Measurements from ENCODE around the gene SMIM29. TPM values are rescaled to one million over a fixed set of nuclear protein-coding genes. Genes with fewer than 3 reads are reported as not detected.

SMIM29 gene
- total RNA-seq, 1 experiment from 2014 or later = 5.4 TPM

- H4K91ac ChIP-seq (ENCODE audit: insufficient read length, low read depth, low read length) = no peak overlapping the region
- no peak overlapping the region for H2AFZ ChIP-seq (ENCODE audit: low read length)
- no CpG with 5 or more reads among the region's 4 CpGs for WGBS (ENCODE audit: extremely low coverage, insufficient read length, low lambda C conversion rate)
- no peaks in the 10 kb centered on the region for H3K4me1 ChIP-seq (ENCODE audit: insufficient read depth, low read length)
- no peak overlapping the region for H2BK20ac ChIP-seq (ENCODE audit: low read depth, low read length, poor library complexity, severe bottlenecking)
- no peak overlapping the region for H3K9ac ChIP-seq (ENCODE audit: extremely low read depth, insufficient read length, low read length)
- H2BK5ac ChIP-seq (ENCODE audit: insufficient read length, low read length) = no peak overlapping the region
- H3K79me1 ChIP-seq (ENCODE audit: insufficient read depth, low read depth, low read length, poor library complexity, severe bottlenecking) = no peaks in the 10 kb centered on the region
- no peak overlapping the region for H2BK120ac ChIP-seq (ENCODE audit: low read depth, low read length, poor library complexity, severe bottlenecking)
- H3K79me2 ChIP-seq (ENCODE audit: insufficient read depth, low read length) = no peaks in the 10 kb centered on the region
- no peak overlapping the region for H3K23ac ChIP-seq (ENCODE audit: insufficient read length, low read depth, low read length)
- H3K14ac ChIP-seq (ENCODE audit: insufficient read depth, low read length) = no peak overlapping the region
- H4K8ac ChIP-seq (replicated peaks; ENCODE audit: insufficient read length, low read depth, low read length) = no peak overlapping the region
- H3K9me3 ChIP-seq (ENCODE audit: control insufficient read depth, low read depth, low read length) = no peaks in the 10 kb centered on the region
- H3K36me3 Mint-ChIP-seq (ENCODE audit: insufficient read depth in 1 of 3, low read depth in 3 of 3) = no peaks in the 10 kb centered on the region
- H4K20me1 ChIP-seq (ENCODE audit: control insufficient read depth, insufficient read depth, insufficient read length) = no peaks in the 10 kb centered on the region
- H2BK12ac ChIP-seq (ENCODE audit: insufficient read length, low read depth, low read length) = no peak overlapping the region
- TF ChIP-seq CTCF (conservative IDR thresholded peaks at IDR 0.05) = no peak
- no peak overlapping the region for H2AK5ac ChIP-seq (ENCODE audit: insufficient read length, low read length)
- H3K27me3 ChIP-seq (ENCODE audit: insufficient read depth, low read length) = no peaks in the 10 kb centered on the region
- H3K9me3 Mint-ChIP-seq = no peaks in the 10 kb centered on the region
- H4K5ac ChIP-seq (ENCODE audit: insufficient read length, low read depth, low read length) = no peak overlapping the region
- H3K4ac ChIP-seq (ENCODE audit: low read depth, low read length) = no peak overlapping the region
- peaks cover 3% of the 10 kb centered on the region in 2 experiments; a peak in 3 of 4 replicates for H3K4me1 Mint-ChIP-seq
- no peak overlapping the region for H3K18ac ChIP-seq (ENCODE audit: insufficient read length, low read depth, low read length)
- H3K56ac ChIP-seq (ENCODE audit: insufficient read length, low read depth, low read length) = no peak overlapping the region
- no peak overlapping the region for H2BK15ac ChIP-seq (ENCODE audit: low read depth, low read length)
- H3K27ac Mint-ChIP-seq = peak overlapping the region in 1 of 3 experiments; percentile 5; a peak in 1 of 7 replicates
- H3K27me3 Mint-ChIP-seq (ENCODE audit: low read depth) = no peaks in the 10 kb centered on the region
- no peak overlapping the region for H3K27ac ChIP-seq (ENCODE audit: insufficient read length, low read depth, low read length)
- no peak overlapping the region for H3T11ph ChIP-seq (ENCODE audit: low read length)
- no peak for DNase-seq
- no peak overlapping the region for H3K4me3 Mint-ChIP-seq
- no peak overlapping the region for H3K4me2 ChIP-seq (ENCODE audit: insufficient read depth, insufficient read length, low read length)
- no peaks in the 10 kb centered on the region for H3K23me2 ChIP-seq (ENCODE audit: insufficient read length, low read depth, low read length, poor library complexity, severe bottlenecking)
Measured at GRCh38 chr6:34213772-34214171, 35.0 kb downstream of the SMIM29 start.
